HG03571 (cell line): Measurements from ENCODE around the gene ARHGEF9.

Source experiments
- ATAC-seq: cut with Tn5 transposase; IDR thresholded peaks from one replicate; pipeline ENCODE4 v1.9.1; 2021; ENCODE audit not compliant: unreplicated experiment

ARHGEF9 gene

GRCh38 chrX:63746715-63747114, 38.3 kb downstream of the ARHGEF9 start:
- ATAC-seq = no peak

- ATAC-seq = peak; percentile 98
Measured at GRCh38 chrX:63746278-63746677, 38.7 kb downstream of the ARHGEF9 start.

GRCh38 chrX:63744850-63745394, 40.1 kb downstream of the ARHGEF9 start:
- no peak for ATAC-seq

GRCh38 chrX:63743596-63743995, 41.4 kb downstream of the ARHGEF9 start:
- no peak for ATAC-seq

GRCh38 chrX:63740382-63740781, 44.6 kb downstream of the ARHGEF9 start:
- ATAC-seq = no peak

GRCh38 chrX:63739885-63740284, 45.1 kb downstream of the ARHGEF9 start:
- no peak for ATAC-seq

- no peak for ATAC-seq
Measured at GRCh38 chrX:63738696-63739095, 46.3 kb downstream of the ARHGEF9 start.

DNA sequence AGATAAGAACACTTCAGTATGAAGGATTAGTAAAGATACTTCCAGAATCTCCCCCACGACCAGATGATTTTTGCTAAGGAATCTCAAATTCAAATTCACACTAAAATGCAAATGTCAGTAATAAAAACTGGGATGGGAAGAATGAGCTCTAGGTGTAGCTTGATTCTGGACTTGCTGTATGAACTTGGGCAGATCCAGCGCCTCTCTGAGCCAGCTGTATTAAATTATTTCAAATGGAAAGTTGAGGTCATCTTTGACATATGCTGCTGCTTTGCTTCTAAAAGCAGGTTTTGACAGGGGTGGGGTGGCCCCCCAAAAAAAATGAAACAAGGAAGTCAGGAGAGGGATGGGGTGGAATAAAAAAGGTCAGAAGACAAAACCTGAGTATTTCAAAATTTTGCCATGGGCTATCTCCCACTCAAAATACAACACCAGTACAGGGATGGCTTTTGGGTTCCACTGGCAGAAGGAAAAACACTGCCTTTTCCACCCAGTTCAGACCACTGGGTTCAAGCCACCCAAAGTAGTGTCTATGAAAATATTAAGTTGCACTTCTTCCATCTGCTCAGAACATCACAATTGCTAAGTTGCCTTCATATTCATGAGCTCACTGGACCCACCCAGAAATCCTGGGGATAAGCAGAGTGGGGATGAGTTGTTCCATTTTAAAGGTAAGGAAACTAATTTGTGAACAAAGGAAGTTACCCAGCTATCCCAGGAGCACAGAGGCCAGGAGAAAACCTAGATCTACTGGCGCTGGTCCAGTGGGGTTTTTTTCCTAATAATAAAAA, 47.7 kb downstream of the ARHGEF9 start:
- ATAC-seq = no peak

- no peak for ATAC-seq
Measured at GRCh38 chrX:63735882-63736281, 49.1 kb downstream of the ARHGEF9 start.

GRCh38 chrX:63720293-63720692, 64.7 kb downstream of the ARHGEF9 start:
- ATAC-seq = no peak

DNA sequence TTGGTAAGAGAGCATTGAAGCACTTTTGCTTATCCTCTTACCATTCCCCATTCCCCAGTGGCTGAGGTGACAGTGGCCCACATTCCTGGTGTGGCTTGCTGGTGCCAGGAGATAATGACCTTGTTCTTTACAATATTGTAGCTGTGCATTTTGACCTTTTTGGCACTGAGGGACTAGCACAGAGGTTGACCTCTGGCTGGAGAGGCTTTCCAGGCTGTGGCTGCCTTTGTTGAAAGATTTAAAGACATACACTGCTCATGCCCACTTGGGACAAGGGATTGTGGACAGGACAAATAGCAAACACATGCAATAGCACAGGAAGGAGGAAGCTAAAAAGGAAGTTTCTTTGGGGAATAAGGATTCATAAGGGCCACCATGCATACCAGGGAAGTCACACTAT, 65.4 kb downstream of the ARHGEF9 start:
- ATAC-seq = no peak

DNA sequence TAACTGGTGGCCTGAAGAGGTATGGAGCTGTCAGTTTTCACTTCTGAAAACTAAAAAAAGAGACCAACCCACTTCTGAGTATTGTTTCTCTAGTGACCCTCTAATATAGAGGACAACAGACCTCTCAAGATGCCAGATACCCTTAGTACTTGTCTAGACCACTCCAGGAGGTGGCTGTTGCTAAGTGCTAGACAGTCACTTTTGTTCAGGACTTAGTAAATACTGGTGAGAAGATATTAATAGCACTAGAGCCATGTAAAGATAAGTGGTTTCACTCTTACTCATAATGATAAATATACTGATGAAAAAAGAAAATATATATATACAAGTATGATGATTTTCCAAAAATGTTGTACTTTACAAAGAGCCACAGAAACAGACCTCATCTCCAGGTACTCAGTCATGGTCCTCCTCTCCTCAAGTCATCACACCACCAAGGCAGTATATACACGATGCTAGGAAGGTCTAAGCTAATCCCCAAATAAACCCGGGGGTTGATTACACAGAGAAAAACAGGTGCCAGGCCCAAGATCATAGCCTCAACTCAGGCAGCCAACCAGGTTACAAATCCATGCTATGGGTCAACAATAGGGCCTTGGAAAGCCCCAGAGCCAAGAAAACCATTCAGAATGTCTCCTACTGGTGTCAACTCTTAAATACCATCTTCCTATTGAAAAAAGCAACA, 66.9 kb downstream of the ARHGEF9 start:
- no peak for ATAC-seq

- no peak for ATAC-seq
Measured at GRCh38 chrX:63713526-63713925, 71.5 kb downstream of the ARHGEF9 start.

DNA sequence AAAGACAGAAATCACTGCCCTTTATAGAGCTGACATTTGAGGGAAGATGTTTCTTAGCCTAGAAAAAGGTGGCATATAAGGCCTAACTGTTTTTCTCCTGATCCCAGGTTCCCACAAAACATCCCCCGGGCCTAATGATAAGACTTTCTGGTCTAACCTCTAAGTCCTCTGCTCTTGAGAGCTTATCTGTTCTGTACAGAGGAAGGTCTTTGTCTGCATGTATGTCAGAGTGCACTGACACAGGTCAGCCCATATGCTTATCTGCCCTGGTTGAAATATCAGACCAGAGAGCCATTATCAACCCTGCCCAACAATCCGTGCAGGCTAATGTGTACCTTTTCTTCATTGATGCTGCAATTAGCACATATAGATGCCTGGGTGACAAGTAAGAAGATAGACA, 76.2 kb downstream of the ARHGEF9 start:
- ATAC-seq = no peak

- ATAC-seq = no peak
Measured at GRCh38 chrX:63702556-63702955, 82.5 kb downstream of the ARHGEF9 start.

GRCh38 chrX:63686878-63687714, 97.9 kb downstream of the ARHGEF9 start:
- ATAC-seq = no peak

DNA sequence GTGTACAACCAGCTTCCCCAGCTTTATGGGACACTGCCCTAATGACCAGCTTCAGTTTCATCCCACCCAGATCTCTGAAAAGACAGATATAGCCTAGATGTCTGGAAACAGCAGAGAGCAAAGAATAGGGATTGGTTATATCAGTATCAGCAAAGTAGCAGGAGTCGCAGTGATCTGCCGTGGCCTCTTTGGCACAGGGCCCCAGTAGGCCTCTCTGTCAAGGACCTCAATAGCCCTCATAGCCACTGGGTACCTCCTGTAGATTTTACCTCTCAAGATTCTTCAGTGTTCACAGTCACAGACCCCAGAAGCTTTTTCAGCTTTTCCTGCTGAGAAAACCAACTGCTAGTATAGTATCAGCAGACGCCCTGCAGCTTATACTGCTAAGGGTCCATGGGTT, 104.6 kb downstream of the ARHGEF9 start:
- ATAC-seq = no peak

DNA sequence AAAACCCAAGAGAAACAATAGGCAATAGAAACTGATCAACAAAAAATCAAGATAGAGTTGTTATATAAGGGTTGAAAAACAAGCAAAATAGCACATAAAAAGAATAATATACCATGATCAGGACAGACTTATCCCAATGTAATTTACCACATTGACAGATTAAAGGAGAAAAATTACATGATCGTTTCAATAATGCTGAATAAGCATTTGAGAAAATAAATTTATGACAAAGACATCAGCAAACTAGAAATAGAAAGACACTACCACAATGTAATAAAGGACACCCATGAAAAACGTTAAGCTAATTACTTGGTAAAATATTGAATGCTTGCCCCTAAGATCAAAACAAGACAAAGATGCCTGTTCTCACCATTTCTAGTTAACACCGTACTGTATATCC, 105.6 kb downstream of the ARHGEF9 start:
- ATAC-seq = no peak

DNA sequence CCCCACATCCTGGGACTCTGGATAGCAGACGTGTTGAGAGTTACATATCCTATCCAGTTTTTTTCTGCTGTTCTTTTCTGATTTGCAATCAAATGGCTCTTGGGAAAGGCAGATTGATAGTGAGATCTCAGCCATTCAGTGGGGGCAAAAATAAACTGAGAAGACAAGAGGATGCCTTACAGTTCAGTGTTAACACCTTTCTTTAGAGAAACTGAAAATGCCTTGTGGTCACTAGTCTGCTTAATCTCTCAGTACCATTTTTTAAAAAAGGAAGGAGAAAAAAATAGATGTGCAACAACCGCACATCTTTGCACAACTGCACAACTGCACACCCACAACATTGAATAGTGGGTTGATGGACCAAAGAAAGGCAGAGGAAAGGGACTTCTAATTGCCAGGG, 109.3 kb downstream of the ARHGEF9 start:
- no peak for ATAC-seq

DNA sequence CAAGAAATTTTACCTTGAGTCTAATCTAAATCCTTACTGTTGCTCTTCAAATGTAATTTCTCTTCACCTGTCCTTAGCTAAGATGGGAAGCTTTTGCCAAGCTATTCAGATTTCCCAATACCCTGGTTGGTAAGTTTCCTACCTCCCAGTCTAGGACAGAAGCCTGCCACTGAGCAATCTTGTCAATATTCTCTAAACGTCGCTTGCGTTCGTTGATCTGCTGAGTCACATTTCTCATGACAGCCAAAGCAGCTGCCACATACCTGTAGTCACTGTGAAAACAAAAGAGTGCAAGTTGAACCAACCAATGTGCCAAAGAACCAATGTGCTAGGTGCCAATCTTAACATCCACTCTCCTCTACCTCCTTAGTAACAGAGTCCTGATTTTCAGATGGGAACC, 111.1 kb downstream of the ARHGEF9 start:
- no peak for ATAC-seq

DNA sequence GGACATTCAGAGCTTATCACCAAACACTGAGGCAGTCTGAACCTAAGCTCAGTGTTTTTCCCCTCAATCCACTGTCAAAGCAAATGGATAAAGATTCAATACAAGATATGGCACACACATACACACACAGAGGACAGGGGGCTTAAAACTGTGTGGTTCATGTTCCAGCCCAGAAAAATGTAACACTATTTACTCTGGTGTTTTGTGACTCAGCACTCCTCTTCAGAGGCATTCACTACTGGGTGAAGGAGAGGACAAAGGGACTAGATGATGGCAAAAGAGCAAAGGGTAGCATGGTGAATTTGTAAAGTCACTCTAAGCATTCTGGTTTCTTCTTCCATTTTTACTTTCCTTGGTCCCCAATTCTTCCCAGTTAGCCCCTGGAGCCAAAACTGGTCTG, 120.3 kb downstream of the ARHGEF9 start:
- ATAC-seq = no peak
